GM19351 (cell line): ENCODE measurements around the gene CSF1R.
A peak's percentile ranks its signal among the peaks of the same experiment; 100 is the strongest.

ENCODE experiments used
- ATAC-seq: cut with Tn5 transposase; IDR thresholded peaks from one replicate; pipeline ENCODE4 v1.9.1; 2021; ENCODE audit warnings: mild to moderate bottlenecking, moderate library complexity; ENCODE audit not compliant: unreplicated experiment

CSF1R gene

DNA sequence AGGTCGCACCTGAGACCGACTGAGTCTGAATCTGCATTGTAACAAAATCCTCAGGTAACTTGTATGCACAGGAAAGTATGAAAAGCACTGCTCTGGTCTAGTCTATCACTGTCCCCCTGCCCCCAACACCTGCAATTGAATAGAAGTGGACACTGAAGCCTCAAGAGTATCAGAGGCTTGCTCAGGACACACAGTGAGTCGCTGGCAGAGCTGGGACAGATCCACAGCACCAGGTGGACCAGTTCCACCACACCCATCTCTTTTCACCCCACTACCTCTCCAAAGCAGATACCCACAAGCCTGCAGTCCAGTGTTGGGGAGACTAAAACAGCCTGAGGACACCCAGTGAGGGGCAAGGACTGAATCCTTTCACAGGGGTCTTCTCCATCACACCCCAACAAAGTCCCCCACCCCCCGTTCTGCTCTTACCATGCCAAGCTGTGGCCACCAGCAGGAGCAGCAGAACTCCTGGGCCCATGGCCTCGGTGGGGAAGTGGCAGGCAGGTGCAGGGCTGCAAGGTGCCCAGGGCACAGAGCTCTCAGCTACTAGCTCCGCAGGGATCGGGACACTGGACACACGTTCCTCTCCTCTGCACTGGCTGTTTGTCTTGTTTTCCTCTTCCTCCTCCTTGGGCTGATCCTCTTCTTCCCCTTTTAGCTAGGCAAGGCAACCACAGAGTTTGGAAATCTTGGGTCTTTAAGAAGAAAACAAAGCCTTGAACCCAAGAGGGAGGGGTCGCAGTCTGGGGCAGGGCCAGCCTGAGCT is at the start of gene CSF1R:
Gene CSF1R, minus strand, starts transcription at position 605 of the 766 bp plus-strand sequence. Its CDS starts 127 bp downstream, at position 478.
- ATAC-seq: no peak

DNA sequence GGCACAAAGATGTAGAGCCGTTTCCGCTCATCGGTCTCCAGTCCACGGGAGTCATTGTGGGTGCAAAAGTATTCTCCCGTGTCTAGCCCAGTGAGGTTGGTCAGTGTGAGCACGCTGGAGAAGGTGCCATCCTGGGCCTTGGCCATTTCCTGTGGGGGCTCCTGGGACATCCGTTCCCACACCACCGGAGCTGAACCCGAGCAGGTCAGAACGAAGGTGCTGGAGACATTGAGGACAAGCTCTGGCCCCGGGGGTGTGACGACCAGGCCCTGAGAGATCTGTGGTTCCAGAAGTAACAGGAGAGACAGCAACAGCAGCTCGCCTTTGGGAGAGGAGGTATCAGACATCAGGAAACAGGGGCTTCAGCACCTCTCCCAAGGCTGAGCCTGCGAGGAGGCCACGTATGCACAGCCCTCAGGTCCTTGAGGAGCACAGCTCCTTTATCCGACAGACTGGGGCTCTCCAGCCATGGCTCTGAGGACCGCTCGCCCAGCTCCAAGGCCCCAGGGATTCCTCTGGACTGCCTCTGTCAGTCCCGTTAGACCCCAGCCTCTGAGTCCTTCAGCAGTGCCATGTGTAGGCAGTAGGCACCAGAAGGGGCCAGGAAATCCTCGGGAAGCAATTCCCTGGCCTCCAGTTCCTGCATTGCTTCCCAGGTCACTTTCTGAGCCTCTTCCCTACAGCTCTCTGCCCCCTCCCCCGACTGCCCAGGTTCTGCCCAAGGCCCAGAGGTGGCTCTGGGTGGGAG is 49.4 kb upstream of the CSF1R start:
- ATAC-seq: no peak

DNA sequence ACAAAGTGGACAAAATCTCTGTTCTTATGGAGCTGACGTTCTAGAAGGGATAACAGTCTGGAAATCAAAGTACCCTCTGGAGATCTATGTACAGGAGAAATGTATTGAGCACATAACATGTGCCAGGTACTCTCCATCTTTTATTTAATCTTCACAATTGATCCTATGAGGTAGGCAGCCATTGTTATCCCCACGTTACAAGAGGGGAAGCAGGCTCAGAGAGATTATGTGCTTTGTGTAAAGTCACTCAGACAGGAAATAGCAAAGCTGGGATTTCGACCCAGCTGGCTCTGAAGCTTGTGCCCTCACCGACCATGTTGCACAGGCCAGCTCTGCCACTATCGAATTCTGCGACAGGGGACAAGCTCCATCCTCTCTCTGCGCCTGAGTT is 47.8 kb upstream of the CSF1R start:
- ATAC-seq: no peak

- no peak for ATAC-seq
Observed at GRCh38 chr5:150133581-150134197, 47.3 kb upstream of the CSF1R start.

DNA sequence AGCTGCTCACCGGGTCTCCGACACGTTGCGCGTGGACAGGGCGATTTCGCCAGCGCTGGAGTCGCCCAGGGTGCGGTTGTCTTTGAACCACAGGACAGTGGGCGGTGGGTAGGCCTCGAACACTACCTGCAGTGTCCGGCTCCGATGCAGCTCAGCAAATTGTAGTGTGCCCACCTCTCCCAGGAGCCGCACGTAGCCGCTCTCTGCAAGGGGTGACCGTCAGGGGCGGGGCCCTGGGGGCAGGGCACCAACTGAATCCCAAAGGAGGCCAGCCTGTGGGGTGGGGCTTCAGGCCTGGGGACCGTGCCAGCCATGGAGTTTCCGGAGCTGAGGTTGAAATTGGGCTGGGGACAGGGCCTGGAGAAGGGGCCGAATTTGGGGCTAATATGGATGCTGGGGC is 46.4 kb upstream of the CSF1R start:
- no peak for ATAC-seq

- ATAC-seq: no peak
Observed at GRCh38 chr5:150131978-150132694, 45.8 kb upstream of the CSF1R start.

GRCh38 chr5:150131461-150131860 is 45.1 kb upstream of the CSF1R start:
- ATAC-seq: no peak

DNA sequence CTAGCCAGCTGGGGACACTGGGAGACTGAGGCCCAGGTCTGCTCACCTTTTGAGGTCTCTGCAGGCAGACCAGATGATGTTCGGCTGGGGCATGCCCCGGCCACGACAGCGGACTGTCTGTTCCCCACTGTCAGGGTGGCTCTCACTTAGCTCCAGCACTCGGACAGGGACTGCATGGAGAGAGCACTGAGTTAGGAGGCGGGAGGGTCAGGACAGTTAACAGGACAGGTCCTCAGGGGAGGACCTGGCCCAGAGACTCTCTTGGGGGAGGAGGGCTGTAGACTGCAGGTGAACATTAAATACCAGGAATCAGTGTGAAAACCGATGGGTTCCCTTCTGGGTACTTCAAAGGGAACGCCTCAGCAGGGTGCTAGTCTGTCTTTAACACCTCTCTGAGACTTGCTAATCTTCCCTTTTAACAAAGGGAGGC is 44.2 kb upstream of the CSF1R start:
- no peak for ATAC-seq

DNA sequence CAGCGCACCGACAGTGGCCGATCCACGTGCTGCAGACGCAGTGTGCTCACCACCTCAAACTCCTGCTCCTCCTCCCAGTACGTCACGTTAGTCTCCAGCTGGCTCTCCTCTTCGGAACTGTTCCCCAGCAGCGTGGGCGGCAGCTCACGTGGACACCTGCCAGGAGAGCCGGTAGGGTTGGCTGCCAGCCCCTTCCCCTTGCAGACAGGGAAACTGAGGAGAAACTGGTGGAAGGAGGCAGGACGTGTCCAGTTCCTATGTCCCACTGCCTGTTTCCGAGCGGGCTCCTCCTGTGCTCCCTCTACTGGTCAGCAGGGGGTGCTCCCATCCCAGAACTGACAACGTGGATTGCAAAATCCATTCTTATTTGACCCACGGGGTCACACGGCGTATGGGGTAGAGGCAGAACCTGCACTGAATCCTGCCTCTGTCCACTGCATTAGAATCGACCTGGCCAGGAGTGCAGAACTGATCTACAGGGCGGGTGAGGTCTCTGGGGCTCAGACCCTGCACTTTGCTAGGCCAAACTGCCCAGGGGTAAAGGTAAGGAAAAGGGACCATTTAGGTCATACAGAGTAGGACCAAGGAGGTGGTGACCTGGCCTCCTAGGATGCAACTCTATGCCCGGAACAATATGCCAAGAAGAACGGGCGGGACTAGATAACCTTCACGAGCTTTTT is 43.6 kb upstream of the CSF1R start:
- peak; percentile 74 for ATAC-seq

DNA sequence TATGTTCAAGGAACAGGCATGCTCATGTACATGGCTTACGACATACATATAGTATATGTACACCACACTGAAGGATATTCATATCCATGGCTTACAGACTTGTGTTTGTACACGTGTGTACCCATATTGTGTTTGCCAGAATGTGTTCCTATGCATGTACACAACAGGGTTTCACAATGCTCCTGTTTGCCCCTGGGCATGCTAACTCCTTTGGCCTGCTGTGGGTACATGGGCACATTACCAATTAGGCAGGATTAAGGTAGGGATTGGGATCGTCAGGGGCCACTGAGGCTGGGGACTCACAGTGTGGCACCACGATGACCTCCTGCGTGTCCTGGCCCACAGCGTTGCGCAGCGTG is 43.1 kb upstream of the CSF1R start:
- no peak for ATAC-seq

DNA sequence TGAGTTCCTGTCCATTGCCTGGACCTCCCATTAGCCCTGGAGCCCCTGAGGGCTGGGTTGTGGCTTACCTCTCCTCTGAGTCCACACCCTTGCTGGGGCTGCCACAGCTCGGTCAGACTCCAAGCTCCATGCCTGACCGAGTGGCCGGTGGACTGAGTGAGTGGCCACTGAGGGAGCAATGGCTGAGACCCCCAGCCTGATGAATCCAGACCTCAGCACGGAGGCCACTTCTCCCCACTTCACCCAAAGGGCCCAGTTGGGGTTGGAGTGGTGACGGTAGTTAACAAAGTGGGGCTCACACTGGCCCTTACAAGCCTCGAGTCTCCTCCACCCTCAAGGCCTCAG is 40.5 kb upstream of the CSF1R start:
- ATAC-seq: no peak

DNA sequence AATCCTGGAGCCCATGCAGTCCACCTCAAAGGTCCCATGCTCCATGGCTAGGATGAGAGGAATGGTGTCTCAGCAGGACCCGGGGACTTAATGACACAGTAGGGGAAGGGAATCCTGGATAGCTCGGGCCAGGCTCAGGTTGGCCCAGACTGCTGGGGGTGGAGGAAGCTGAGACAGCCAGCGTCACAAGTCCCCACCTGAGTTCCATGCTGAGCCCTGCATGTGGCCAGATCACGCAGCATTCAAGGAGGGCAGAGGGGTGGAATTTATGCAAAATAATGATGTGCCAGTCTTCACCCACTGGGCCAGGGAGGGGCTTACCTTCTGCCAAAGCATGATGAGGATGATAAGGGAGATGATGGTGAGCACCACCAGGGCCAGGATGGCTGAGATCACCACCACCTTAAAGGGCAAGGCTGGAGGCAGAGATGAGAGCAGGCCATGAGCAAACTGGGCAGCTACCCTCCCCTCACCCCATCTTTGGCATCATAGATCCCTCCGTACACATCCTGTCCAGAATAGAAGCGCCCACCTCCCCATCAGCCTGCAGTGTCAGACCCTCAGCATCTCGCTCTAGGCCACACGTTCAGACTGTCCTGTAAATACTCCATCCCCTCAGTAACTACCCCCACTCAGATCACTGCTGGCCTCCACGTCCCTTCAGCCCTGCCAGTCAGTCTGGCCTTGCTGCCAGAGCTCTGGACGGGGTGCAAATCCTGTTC is 40.0 kb upstream of the CSF1R start:
- no peak for ATAC-seq

GRCh38 chr5:150125334-150125733 is 39.0 kb upstream of the CSF1R start:
- no peak for ATAC-seq

DNA sequence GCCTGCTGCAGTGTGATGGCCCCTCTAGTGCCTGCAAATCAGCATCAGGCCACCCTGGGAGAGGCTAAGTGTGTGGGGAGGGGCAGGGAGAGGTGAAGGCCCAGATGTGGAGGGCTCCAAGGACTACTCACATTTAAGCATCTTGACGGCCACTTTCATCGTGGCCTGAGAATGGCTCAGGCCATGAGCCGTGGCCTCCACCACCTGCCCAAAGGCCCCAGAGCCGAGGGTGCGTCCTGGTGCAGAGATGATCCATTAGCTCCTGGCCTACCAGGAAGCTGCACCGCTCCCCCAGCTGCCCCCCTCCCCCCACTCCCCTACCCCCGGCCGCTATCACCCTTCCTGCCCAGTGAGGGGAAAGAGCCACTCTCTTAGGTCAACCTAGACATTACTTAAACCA is 38.2 kb upstream of the CSF1R start:
- ATAC-seq: no peak

- ATAC-seq: no peak
Observed at GRCh38 chr5:150124111-150124557, 37.8 kb upstream of the CSF1R start.

DNA sequence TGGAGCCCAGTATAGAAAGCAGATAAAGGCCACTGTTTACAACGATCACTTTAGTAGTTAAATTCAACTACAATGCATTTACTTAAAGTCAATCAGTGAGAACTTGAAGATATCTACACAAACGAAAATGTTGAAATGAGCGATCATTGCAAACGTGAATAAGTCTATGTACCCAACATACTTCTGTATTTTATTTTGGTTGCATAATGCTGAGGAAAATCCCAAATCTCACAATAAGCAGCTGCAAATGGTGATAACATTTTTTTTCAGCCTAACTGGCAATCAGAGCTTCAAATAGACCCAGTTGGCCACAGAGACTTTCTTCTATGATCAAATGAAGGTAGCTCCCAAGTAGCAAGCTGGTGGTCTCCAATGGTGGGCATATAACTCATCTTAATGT is 37.2 kb upstream of the CSF1R start:
- ATAC-seq: no peak

- ATAC-seq: no peak
Observed at GRCh38 chr5:150122536-150123481, 36.5 kb upstream of the CSF1R start.

DNA sequence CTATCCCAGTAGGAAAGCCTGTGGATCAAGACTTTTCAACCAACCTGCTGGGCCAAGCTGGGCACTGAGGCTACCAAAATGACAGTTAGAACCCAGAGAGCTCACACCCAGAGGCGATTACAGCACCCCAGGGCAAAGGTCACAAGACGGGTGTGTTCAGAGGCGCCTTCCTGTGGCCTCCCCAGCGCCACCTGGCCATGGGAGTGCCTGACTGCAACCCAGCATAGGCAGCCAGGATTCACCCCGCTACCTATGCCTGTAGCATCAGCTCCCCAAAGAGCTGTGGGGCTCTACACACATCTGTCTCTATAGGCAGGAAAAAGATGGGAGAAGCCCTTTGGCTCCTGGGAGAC is 35.8 kb upstream of the CSF1R start:
- ATAC-seq: peak; percentile 95
